Activated naive CD8-positive, alpha-beta T cell treated with anti-CD3 and anti-CD28 coated beads for 36 hours (primary cell): ENCODE results near the gene PNPLA7. TPM values are rescaled to one million over a fixed set of nuclear protein-coding genes. Genes with fewer than 3 reads are reported as not detected.
"Not testable (repeated sequence)": the region's sequence is repeated elsewhere in the genome, so short reads cannot be mapped to it uniquely, and the experiment has no call there.

ENCODE experiments used
- DNase-seq: peaks from one replicate; pipeline ENCODE4 v3.0.0; 2021
- H3K27ac Mint-ChIP-seq: one replicate; pipeline ENCODE4 v1.8.0; 2022; ENCODE audit warnings: mild to moderate bottlenecking, moderate library complexity, mixed read lengths
- H3K27me3 Mint-ChIP-seq: one replicate; pipeline ENCODE4 v1.8.0; 2022; ENCODE audit warnings: mild to moderate bottlenecking, mixed read lengths
- H3K36me3 Mint-ChIP-seq: one replicate; pipeline ENCODE4 v1.8.0; 2021; ENCODE audit warnings: mild to moderate bottlenecking, mixed read lengths
- H3K4me1 Mint-ChIP-seq: one replicate; pipeline ENCODE4 v1.8.0; 2021; ENCODE audit warnings: mixed read lengths
- H3K4me3 Mint-ChIP-seq: one replicate; pipeline ENCODE4 v1.8.0; 2022; ENCODE audit warnings: mild to moderate bottlenecking, moderate library complexity, mixed read lengths
- H3K9me3 Mint-ChIP-seq: one replicate; pipeline ENCODE4 v1.8.0; 2022; ENCODE audit warnings: mixed read lengths
- total RNA-seq, 2 experiments: library from RNA; stranded (reverse); gene quantifications; one replicate each; pipeline ENCODE4 v1.2.3, GENCODE V29; 2021

Gene PNPLA7
- total RNA-seq, 2 experiments from 2014 or later: 2.5 to 2.9 TPM

DNA sequence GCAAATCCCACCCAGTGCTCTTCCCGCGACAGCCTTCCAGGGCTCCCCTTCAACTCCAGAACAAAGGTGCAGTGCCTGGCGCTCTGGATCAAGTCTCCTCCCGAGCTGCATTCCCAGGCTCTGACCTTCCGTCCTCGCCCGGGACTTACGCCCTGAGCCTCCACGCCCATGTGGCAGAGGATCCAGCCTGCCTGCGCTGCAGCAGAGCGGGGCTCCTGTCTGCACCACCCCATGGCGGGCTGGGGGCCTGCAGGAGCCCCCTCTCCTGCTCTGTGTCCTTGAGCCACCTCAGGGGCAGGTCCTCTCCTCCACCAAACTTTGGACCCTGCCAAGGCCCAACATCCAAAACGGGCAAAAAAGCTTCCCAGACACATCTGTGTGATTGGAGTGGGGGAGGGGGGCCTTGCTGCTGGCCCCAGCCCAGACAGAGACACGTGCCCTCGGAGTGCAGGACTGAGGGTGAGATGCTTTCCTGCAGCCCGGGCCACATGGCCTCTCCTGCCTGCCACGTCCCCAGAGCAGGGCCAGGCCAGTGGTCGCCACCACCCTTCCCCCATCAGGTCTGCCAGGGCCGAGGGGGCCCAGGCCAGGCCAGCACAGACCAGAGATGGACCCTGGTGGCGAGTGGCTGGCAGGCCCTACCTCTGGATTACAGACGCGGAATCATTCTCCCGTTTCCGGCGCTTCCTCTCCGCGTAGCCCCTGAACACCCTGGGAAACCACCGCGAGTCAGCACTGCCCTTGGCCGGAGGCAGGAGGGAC lies 95.4 kb downstream of the PNPLA7 start:
- no peak for DNase-seq
- no peak overlapping the region for H3K4me3 Mint-ChIP-seq
- H3K4me1 Mint-ChIP-seq: peaks cover 18% of the 10 kb centered on the region
- peaks cover 46% of the 10 kb centered on the region for H3K36me3 Mint-ChIP-seq
- H3K27me3 Mint-ChIP-seq: no peaks in the 10 kb centered on the region
- H3K9me3 Mint-ChIP-seq: peaks cover 5% of the 10 kb centered on the region
- peak overlapping the region; percentile 12 for H3K27ac Mint-ChIP-seq

- Mint-ChIP-seq H3K27ac (peak overlapping the region; percentile 12), H3K9me3 (peaks cover 5% of the 10 kb centered on the region), H3K36me3 (peaks cover 50% of the 10 kb centered on the region), H3K27me3 (no peaks in the 10 kb centered on the region), H3K4me3 (no peak overlapping the region), H3K4me1 (peaks cover 17% of the 10 kb centered on the region)
- DNase-seq: no peak
Observed at GRCh38 chr9:137454145-137454596, 96.0 kb downstream of the PNPLA7 start.

- Mint-ChIP-seq H3K4me1 (peaks cover 17% of the 10 kb centered on the region), H3K36me3 (peaks cover 50% of the 10 kb centered on the region), H3K27ac (no peak overlapping the region), H3K9me3 (peaks cover 5% of the 10 kb centered on the region), H3K27me3 (no peaks in the 10 kb centered on the region), H3K4me3 (no peak overlapping the region)
- DNase-seq: peak; percentile 48
Observed at GRCh38 chr9:137453643-137454081, 96.5 kb downstream of the PNPLA7 start.

DNA sequence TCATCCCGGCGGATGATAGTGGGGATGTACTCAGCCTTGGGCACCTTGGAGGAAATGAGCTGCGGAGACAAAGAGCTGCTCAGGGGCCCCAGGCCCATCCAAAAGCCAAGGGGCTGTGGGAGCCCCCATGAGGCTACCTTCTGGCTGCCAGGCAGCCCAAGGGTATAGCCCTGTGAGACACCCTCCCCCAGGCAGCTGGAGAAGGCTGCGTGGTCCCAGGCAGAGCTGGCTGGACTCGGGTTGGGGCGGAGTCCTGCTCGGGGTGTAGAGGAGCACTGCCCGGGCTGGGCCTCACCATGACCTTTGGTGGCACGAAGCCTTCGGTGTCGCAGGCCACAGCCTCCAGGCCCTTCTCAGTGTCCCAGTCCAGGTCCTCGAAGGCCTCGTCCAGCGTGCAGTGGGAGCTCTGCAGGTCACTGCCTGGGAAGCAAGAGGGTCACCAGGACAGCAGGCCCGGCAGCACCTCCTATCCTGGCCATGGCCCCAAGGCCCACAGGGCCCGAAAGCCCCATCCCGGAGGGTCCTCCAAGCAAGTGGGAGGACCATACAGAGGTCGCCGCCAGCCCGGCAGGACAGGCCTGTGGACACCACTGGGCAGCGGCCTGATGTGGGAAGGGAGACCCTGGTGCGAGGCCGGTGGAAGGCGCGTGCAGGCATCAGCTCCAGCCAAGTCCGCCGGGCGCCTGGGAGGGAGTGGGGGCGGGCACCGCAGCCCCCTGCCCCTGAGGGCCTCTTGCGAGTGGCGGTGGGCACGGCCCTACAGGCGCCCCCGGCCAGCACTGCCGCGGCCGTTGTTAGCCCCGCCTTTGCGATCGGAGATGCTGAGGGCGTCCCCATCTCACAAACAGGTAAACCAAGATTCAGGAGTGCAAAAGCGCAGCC lies 97.2 kb downstream of the PNPLA7 start:
- H3K4me1 Mint-ChIP-seq: peaks cover 17% of the 10 kb centered on the region
- no peak overlapping the region for H3K4me3 Mint-ChIP-seq
- no peaks in the 10 kb centered on the region for H3K27me3 Mint-ChIP-seq
- H3K9me3 Mint-ChIP-seq: peaks cover 5% of the 10 kb centered on the region
- no peak for DNase-seq
- no peak overlapping the region for H3K27ac Mint-ChIP-seq
- peaks cover 53% of the 10 kb centered on the region for H3K36me3 Mint-ChIP-seq

DNA sequence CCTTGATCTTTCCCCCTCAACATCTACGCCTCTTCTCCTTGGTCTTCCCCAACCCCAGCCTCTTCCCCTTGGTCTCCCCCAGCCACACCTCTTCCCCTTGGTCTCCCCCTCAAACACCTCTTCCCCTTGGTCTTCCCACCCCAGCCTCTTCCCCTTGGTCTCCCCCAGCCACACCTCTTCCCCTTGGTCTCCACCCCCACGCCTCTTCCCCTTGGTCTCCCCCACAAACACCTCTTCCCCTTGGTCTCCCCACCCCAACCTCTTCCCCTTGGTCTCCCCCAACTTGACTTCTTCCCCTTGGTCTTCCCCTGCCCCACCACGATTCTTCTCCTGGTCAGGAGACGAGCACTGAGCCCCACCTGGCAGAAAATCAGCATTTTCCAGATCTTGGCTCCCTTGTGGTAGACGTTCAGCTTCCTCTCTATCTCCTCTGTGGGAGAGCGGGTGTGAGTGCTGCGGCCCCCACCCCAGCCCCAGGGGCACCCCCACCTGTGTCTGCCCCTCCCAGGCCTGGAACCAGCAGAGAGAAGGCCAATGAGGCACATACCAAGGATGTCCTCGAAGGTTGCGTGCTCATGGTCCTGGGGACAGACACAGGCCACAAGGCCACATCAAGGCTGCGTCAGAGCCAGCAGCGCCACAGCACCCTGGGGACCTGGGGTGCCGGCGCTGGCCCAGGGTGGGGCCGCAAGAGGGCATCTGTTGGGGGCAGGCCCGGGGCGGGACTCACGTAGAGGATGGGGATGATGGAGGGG lies 98.0 kb downstream of the PNPLA7 start:
- DNase-seq: peak; percentile 0
- H3K4me1 Mint-ChIP-seq: peaks cover 17% of the 10 kb centered on the region
- no peaks in the 10 kb centered on the region for H3K27me3 Mint-ChIP-seq
- peak overlapping the region; percentile 60 for H3K27ac Mint-ChIP-seq
- H3K4me3 Mint-ChIP-seq: peak overlapping the region; percentile 10
- peaks cover 5% of the 10 kb centered on the region for H3K9me3 Mint-ChIP-seq
- H3K36me3 Mint-ChIP-seq: peaks cover 53% of the 10 kb centered on the region

DNA sequence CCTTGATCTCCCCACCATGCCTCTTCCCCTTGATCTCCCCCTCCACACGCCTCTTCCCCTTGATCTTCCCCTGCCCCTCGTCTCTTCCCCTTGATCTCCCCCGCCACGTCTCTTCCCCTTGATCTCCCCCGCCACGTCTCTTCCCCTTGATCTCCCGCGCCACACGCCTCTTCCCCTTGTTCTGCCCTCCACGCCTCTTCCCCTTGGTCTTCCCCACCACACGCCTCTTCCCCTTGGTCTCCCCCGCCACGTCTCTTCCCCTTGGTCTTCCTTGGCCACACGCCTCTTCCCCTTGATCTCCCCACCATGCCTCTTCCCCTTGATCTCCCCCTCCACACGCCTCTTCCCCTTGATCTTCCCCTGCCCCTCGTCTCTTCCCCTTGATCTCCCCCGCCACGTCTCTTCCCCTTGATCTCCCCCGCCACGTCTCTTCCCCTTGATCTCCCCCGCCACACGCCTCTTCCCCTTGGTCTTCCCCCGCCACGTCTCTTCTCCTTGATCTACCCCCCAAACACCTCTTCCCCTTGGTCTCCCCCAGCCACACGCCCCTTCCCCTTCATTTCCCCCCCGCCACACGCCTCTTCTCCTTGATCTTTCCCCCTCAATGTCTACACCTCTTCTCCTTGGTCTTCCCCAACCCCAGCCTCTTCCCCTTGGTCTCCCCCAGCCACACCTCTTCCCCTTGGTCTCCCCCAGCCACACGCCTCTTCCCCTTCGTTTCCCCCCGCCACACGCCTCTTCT lies 98.8 kb downstream of the PNPLA7 start:
- not testable (repeated sequence) for H3K27me3 Mint-ChIP-seq
- Mint-ChIP-seq H3K27ac (peak overlapping the region; percentile 76), H3K4me1 (peaks cover 17% of the 10 kb centered on the region)

DNA sequence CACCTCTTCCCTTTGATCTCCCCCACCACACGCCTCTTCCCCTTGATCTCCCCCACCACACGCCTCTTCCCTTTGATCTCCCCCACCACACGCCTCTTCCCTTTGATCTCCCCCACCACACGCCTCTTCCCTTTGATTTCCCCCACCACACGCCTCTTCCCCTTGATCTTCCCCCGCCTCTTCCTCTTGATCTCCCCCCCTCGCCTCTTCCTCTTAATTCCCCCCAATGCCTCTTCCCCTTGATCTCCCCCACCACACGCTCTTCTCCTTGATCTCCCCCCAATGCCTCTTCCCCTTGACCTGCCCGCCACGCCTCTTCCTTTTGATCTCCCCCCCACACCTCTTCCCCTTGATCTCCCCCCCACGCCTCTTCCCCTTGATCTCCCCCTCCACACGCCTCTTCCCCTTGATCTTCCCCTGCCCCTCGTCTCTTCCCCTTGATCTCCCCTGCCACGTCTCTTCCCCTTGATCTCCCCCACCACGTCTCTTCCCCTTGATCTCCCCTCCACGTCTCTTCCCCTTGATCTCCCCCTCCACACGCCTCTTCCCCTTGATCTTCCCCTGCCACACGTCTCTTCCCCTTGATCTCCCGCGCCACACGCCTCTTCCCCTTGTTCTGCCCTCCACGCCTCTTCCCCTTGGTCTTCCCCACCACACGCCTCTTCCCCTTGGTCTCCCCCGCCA lies 99.5 kb downstream of the PNPLA7 start:
- Mint-ChIP-seq H3K36me3 (peaks cover 46% of the 10 kb centered on the region), H3K27ac (peak overlapping the region; percentile 76), H3K4me1 (peaks cover 15% of the 10 kb centered on the region)
- not testable (repeated sequence) for H3K9me3 Mint-ChIP-seq, H3K27me3 Mint-ChIP-seq, DNase-seq, H3K4me3 Mint-ChIP-seq

More for the DNA sequence above, 98.8 kb downstream of the PNPLA7 start:
- H3K4me3 Mint-ChIP-seq, DNase-seq, H3K9me3 Mint-ChIP-seq: not testable (repeated sequence)
- H3K36me3 Mint-ChIP-seq: peaks cover 49% of the 10 kb centered on the region

GRCh38 chr9:137449931-137450538 lies 100.2 kb downstream of the PNPLA7 start:
- peaks cover 5% of the 10 kb centered on the region for H3K9me3 Mint-ChIP-seq
- peaks cover 44% of the 10 kb centered on the region for H3K36me3 Mint-ChIP-seq
- no peak overlapping the region for H3K4me3 Mint-ChIP-seq
- H3K27me3 Mint-ChIP-seq: peaks cover 5% of the 10 kb centered on the region
- H3K4me1 Mint-ChIP-seq: peaks cover 22% of the 10 kb centered on the region
- H3K27ac Mint-ChIP-seq: peak overlapping the region; percentile 72
- peak; percentile 47 for DNase-seq

GRCh38 chr9:137449081-137449844 lies 100.9 kb downstream of the PNPLA7 start:
- DNase-seq: peak; percentile 7
- H3K36me3 Mint-ChIP-seq: peaks cover 37% of the 10 kb centered on the region
- H3K4me1 Mint-ChIP-seq: peaks cover 20% of the 10 kb centered on the region
- H3K27ac Mint-ChIP-seq: no peak overlapping the region
- peaks cover 13% of the 10 kb centered on the region for H3K27me3 Mint-ChIP-seq
- H3K9me3 Mint-ChIP-seq: peaks cover 5% of the 10 kb centered on the region
- H3K4me3 Mint-ChIP-seq: no peak overlapping the region

- no peak overlapping the region for H3K27ac Mint-ChIP-seq
Observed at GRCh38 chr9:137448602-137448962, 101.6 kb downstream of the PNPLA7 start.

GRCh38 chr9:137447722-137448601 lies 102.2 kb downstream of the PNPLA7 start:
- DNase-seq: no peak
- Mint-ChIP-seq H3K36me3 (peaks cover 30% of the 10 kb centered on the region), H3K4me3 (no peak overlapping the region), H3K27me3 (peaks cover 20% of the 10 kb centered on the region), H3K9me3 (peaks cover 5% of the 10 kb centered on the region), H3K4me1 (peaks cover 20% of the 10 kb centered on the region), H3K27ac (no peak overlapping the region)

More at GRCh38 chr9:137448602-137448962, 101.6 kb downstream of the PNPLA7 start:
- H3K4me3 Mint-ChIP-seq: no peak overlapping the region
- peaks cover 5% of the 10 kb centered on the region for H3K9me3 Mint-ChIP-seq
- H3K4me1 Mint-ChIP-seq: peaks cover 20% of the 10 kb centered on the region
- H3K27me3 Mint-ChIP-seq: peaks cover 17% of the 10 kb centered on the region
- H3K36me3 Mint-ChIP-seq: peaks cover 34% of the 10 kb centered on the region
- peak; percentile 0 for DNase-seq

GRCh38 chr9:137446851-137447471 lies 103.2 kb downstream of the PNPLA7 start:
- peaks cover 19% of the 10 kb centered on the region for H3K4me1 Mint-ChIP-seq
- peaks cover 5% of the 10 kb centered on the region for H3K9me3 Mint-ChIP-seq
- H3K4me3 Mint-ChIP-seq: no peak overlapping the region
- no peak for DNase-seq
- peaks cover 30% of the 10 kb centered on the region for H3K27me3 Mint-ChIP-seq
- H3K27ac Mint-ChIP-seq: no peak overlapping the region
- peaks cover 20% of the 10 kb centered on the region for H3K36me3 Mint-ChIP-seq
